ENCODE measurements around the gene TMEM132E.

DNA sequence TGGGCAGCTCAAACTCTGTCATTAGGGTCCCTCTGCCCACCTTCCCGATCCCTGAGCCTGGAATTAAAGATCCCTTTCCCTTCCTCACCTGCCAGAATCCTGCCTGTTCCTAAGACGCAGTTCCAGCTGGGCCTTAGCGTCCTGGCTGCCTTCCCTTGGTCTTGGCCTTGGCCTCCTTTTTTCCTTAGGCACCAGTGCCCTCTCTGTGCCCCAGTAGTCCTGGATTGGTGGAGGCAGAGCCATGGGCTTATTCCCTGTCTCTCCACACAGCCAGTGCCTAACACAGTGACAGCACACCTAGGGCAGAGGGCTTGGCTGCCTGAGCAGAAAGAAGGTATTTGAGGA is 3.5 kb downstream of the TMEM132E start:
- TF ChIP-seq, protein P1, sequence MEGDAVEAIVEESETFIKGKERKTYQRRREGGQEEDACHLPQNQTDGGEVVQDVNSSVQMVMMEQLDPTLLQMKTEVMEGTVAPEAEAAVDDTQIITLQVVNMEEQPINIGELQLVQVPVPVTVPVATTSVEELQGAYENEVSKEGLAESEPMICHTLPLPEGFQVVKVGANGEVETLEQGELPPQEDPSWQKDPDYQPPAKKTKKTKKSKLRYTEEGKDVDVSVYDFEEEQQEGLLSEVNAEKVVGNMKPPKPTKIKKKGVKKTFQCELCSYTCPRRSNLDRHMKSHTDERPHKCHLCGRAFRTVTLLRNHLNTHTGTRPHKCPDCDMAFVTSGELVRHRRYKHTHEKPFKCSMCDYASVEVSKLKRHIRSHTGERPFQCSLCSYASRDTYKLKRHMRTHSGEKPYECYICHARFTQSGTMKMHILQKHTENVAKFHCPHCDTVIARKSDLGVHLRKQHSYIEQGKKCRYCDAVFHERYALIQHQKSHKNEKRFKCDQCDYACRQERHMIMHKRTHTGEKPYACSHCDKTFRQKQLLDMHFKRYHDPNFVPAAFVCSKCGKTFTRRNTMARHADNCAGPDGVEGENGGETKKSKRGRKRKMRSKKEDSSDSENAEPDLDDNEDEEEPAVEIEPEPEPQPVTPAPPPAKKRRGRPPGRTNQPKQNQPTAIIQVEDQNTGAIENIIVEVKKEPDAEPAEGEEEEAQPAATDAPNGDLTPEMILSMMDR (IDR thresholded peaks at IDR 0.05; ENCODE audit: low read depth, low read length), result no peak
- no peak for TF ChIP-seq EZH2phosphoT487 (IDR thresholded peaks at IDR 0.05; ENCODE audit: low read depth)

Data from OCI-LY3 (cell line).